H1 (cell line): ENCODE results near the gene TUBD1. TPM values are rescaled to one million over a fixed set of nuclear protein-coding genes. Genes with fewer than 3 reads are reported as not detected.
"Not testable (repeated sequence)": the region's sequence is repeated elsewhere in the genome, so short reads cannot be mapped to it uniquely, and the experiment has no call there.

ENCODE experiments used
- CTCF ChIA-PET: fragments of 300-600 bp; sonication (Branson Sonifier 250); formaldehyde crosslinking; loops from one replicate; lab custom pipeline; 2021; ENCODE audit not compliant: partially characterized antibody; lab: Charles Lee
- POLR2A ChIA-PET: fragments of 300-600 bp; sonication (Branson Sonifier 250); formaldehyde crosslinking; loops from one replicate; lab custom pipeline; 2021; ENCODE audit warnings: inconsistent platforms; ENCODE audit not compliant: partially characterized antibody; lab: Charles Lee
- DNase-seq, 2 experiments: peaks; one replicate each; pipeline versions ENCODE4 v3.0.0 to v3.0.0-alpha.2; 2010 to 2022; ENCODE audit warnings: low spot score in 2 of 2, low read depth in 1 of 2, mixed read lengths in 1 of 2
- FAIRE-seq: peaks from 2 replicates; lab custom pipeline; 2011; peaks lifted over from hg19 to GRCh38; lab: Jason Lieb, UNC
- H2AFZ ChIP-seq: 2 replicates; pipeline ENCODE4 v1.8.1; 2012; ENCODE audit warnings: low read length, inconsistent platforms
- H2AK5ac ChIP-seq: 2 replicates; pipeline ENCODE4 v1.6.1; 2013; ENCODE audit warnings: low read depth, low read length
- H2BK120ac ChIP-seq: replicated peaks from 2 replicates; pipeline ENCODE3; 2013; ENCODE audit warnings: low read depth, low read length, inconsistent platforms
- H2BK12ac ChIP-seq: 2 replicates; pipeline ENCODE4 v1.6.1; 2013; ENCODE audit warnings: low read depth, low read length
- H2BK15ac ChIP-seq: 2 replicates; pipeline ENCODE4 v1.6.1; 2013; ENCODE audit warnings: low read length
- H2BK20ac ChIP-seq: 2 replicates; pipeline ENCODE4 v1.6.1; 2013; ENCODE audit warnings: low read length
- H2BK5ac ChIP-seq: 2 replicates; pipeline ENCODE4 v1.6.1; 2013; ENCODE audit warnings: low read depth, low read length
- H3K14ac ChIP-seq: 2 replicates; pipeline ENCODE4 v1.6.1; 2013; ENCODE audit warnings: inconsistent platforms; ENCODE audit not compliant: insufficient read length
- H3K18ac ChIP-seq: 2 replicates; pipeline ENCODE4 v1.6.1; 2013; ENCODE audit warnings: low read length; ENCODE audit errors: extremely low read depth
- H3K23ac ChIP-seq: 2 replicates; pipeline ENCODE4 v1.6.1; 2013; ENCODE audit warnings: inconsistent platforms; ENCODE audit not compliant: insufficient read length
- H3K23me2 ChIP-seq: 2 replicates; pipeline ENCODE4 v1.6.1; 2013; ENCODE audit warnings: low read depth, low read length
- H3K27ac ChIP-seq: 2 replicates; pipeline ENCODE4 v1.6.1; 2011; ENCODE audit warnings: low read depth, low read length, inconsistent platforms
- H3K27me3 ChIP-seq, 4 experiments: replicated peaks in 1 of 4; 1 replicate in 1 of 4; 2 replicates in 3 of 4; pipeline versions ENCODE4 v1.6.1 to v1.8.1; 2011 to 2013; ENCODE audit warnings: low read length in 3 of 4, mild to moderate bottlenecking in 3 of 4, inconsistent platforms in 2 of 4, mixed read lengths in 2 of 4, moderate library complexity in 1 of 4; ENCODE audit not compliant: control insufficient read depth in 3 of 4, insufficient read depth in 3 of 4; ENCODE audit errors: extremely low read depth in 1 of 4
- H3K36me3 ChIP-seq, 4 experiments: 2 replicates each; pipeline versions ENCODE4 v1.6.1 to v1.8.1; 2011 to 2013; ENCODE audit warnings: mild to moderate bottlenecking in 4 of 4, low read length in 3 of 4, moderate library complexity in 2 of 4, control low read depth in 1 of 4, inconsistent platforms in 1 of 4; ENCODE audit not compliant: insufficient read depth in 4 of 4, control insufficient read depth in 2 of 4
- H3K4ac ChIP-seq: replicated peaks from 2 replicates; pipeline ENCODE3; 2013; ENCODE audit warnings: low read length, low read depth, mixed read lengths, inconsistent platforms; ENCODE audit not compliant: insufficient read length
- H3K4me1 ChIP-seq, 4 experiments: replicated peaks in 1 of 4; 1 replicate in 1 of 4; 2 replicates in 3 of 4; pipeline versions ENCODE4 v1.6.1 to v1.8.1; 2011 to 2013; ENCODE audit warnings: low read length in 3 of 4, inconsistent platforms in 2 of 4, mixed read lengths in 1 of 4; ENCODE audit not compliant: insufficient read depth in 4 of 4, control insufficient read depth in 3 of 4
- H3K4me2 ChIP-seq, 2 experiments: 2 replicates each; pipeline versions ENCODE4 v1.6.1 to v1.8.1; 2011 to 2013; ENCODE audit warnings: low read depth in 2 of 2, low read length in 2 of 2, control low read depth in 1 of 2, inconsistent platforms in 1 of 2, mild to moderate bottlenecking in 1 of 2; ENCODE audit not compliant: insufficient read depth in 1 of 2
- H3K4me3 ChIP-seq, 4 experiments: fragments of 200-600, 300-600 bp in 1 of 4; sonication (generic), shearing (Covaris generic), sonication (Bioruptor Twin) in 1 of 4; 2 replicates each; pipeline versions ENCODE4 v1.5.1 to v1.8.1; 2011 to 2016; ENCODE audit warnings: low read length in 4 of 4, low read depth in 3 of 4, control low read depth in 2 of 4, inconsistent platforms in 2 of 4, mild to moderate bottlenecking in 2 of 4, mixed read lengths in 1 of 4, moderate library complexity in 1 of 4; ENCODE audit not compliant: insufficient read depth in 2 of 4; ENCODE audit errors: extremely low read depth in 1 of 4
- H3K56ac ChIP-seq: replicated peaks from 2 replicates; pipeline ENCODE3; 2013; ENCODE audit warnings: low read depth, mild to moderate bottlenecking, mixed read lengths, low read length, inconsistent platforms; ENCODE audit not compliant: insufficient read length
- H3K79me1 ChIP-seq: 2 replicates; pipeline ENCODE4 v1.6.1; 2013; ENCODE audit warnings: low read depth, low read length, control low read depth
- H3K79me2 ChIP-seq, 2 experiments: 2 replicates each; pipeline versions ENCODE4 v1.6.1 to v1.8.1; 2012 to 2013; ENCODE audit warnings: low read length in 2 of 2, mild to moderate bottlenecking in 2 of 2, inconsistent platforms in 1 of 2; ENCODE audit not compliant: insufficient read depth in 2 of 2, control insufficient read depth in 1 of 2
- H3K9ac ChIP-seq, 4 experiments: replicated peaks in 1 of 4; 1 replicate in 1 of 4; 2 replicates in 3 of 4; pipeline versions ENCODE4 v1.6.1 to v1.8.1; 2011 to 2013; ENCODE audit warnings: low read depth in 3 of 4, low read length in 3 of 4, control low read depth in 2 of 4, mild to moderate bottlenecking in 2 of 4, moderate library complexity in 2 of 4, inconsistent platforms in 1 of 4; ENCODE audit errors: extremely low read depth in 1 of 4
- H3K9me3 ChIP-seq, 2 experiments: 2 replicates each; pipeline versions ENCODE4 v1.6.1 to v1.8.1; 2012 to 2013; ENCODE audit warnings: mild to moderate bottlenecking in 2 of 2, moderate library complexity in 2 of 2, control low read depth in 1 of 2, inconsistent platforms in 1 of 2, low read depth in 1 of 2, low read length in 1 of 2, mixed read lengths in 1 of 2; ENCODE audit not compliant: insufficient read depth in 2 of 2
- H4K20me1 ChIP-seq, 2 experiments: replicated peaks in 1 of 2; 2 replicates each; pipeline versions ENCODE3 to v1.8.1; 2011 to 2013; ENCODE audit warnings: inconsistent platforms in 2 of 2, low read length in 2 of 2, mild to moderate bottlenecking in 1 of 2; ENCODE audit not compliant: insufficient read depth in 2 of 2, control insufficient read depth in 1 of 2
- H4K5ac ChIP-seq: 2 replicates; pipeline ENCODE4 v1.6.1; 2013; ENCODE audit warnings: low read length, low read depth, mixed read lengths, inconsistent platforms; ENCODE audit not compliant: insufficient read length
- H4K8ac ChIP-seq: 2 replicates; pipeline ENCODE4 v1.8.0; 2013; ENCODE audit warnings: mild to moderate bottlenecking, moderate library complexity, low read length, inconsistent platforms; ENCODE audit not compliant: insufficient read depth; ENCODE audit errors: extremely low read depth
- H4K91ac ChIP-seq: replicated peaks from 2 replicates; pipeline ENCODE3; 2013; ENCODE audit warnings: low read length, mixed read lengths, inconsistent platforms; ENCODE audit not compliant: insufficient read length
- WGBS, 2 experiments: shearing (Covaris generic) in 1 of 2; methylation state at CpG; one replicate each; pipeline versions ENCODE4 v1.1.6 to v1.1.7; 2013 to 2015; ENCODE audit warnings: low lambda C conversion rate in 2 of 2, mixed read lengths in 2 of 2, inconsistent platforms in 1 of 2, low coverage in 1 of 2, missing lambda C conversion rate in 1 of 2; ENCODE audit not compliant: insufficient replicate concordance in 2 of 2, insufficient coverage in 1 of 2, insufficient read length in 1 of 2; ENCODE audit errors: extremely low coverage in 1 of 2, missing lambda C conversion rate in 1 of 2; 5-methylcytosine and 5-hydroxymethylcytosine counted together
- polyA plus RNA-seq, 7 experiments: library from polyadenylated mRNA; depleted of rRNA in 3 of 7; stranded (reverse) in 5 of 7; unstranded in 2 of 7; fragments of >200 nt in 5 of 7; fragments of 200-250 nt in 2 of 7; gene quantifications; 1 replicate in 5 of 7; 2 replicates in 1 of 7; 4 replicates in 1 of 7; pipeline versions ENCODE4 v1.2.1 to v1.2.3, GENCODE V29; 2011 to 2013; ENCODE audit warnings: missing spikeins in 2 of 7, mixed read lengths in 2 of 7
- total RNA-seq: library from RNA; stranded (reverse); fragmentation: NEBNext Ultra II Directional; extraction: Animal tissue kit (Norgen Biotek cat#: 25700); gene quantifications from 2 replicates; pipeline ENCODE4 v1.2.1, GENCODE V29; 2021

TUBD1 gene
- total and polyA plus RNA-seq, 2 of the 8 experiments (the other 6 are each of a cell fraction or from before 2014, with no cell fraction given) = 9.1 to 17.5 TPM

GRCh38 chr17:59920637-59921036 lies 27.9 kb upstream of the TUBD1 start:
- H3K27ac ChIP-seq, H3K56ac ChIP-seq, H4K8ac ChIP-seq, H3K9me3 ChIP-seq, H3K14ac ChIP-seq, H2BK120ac ChIP-seq, H3K4me2 ChIP-seq, H2AFZ ChIP-seq, H3K23ac ChIP-seq, H4K91ac ChIP-seq, H4K20me1 ChIP-seq, DNase-seq, H3K18ac ChIP-seq, H2BK15ac ChIP-seq, H3K4me3 ChIP-seq, H3K9ac ChIP-seq, H4K5ac ChIP-seq, H3K79me1 ChIP-seq, H3K4ac ChIP-seq, H3K36me3 ChIP-seq, H3K23me2 ChIP-seq, H2BK12ac ChIP-seq, H3K4me1 ChIP-seq, H2BK20ac ChIP-seq, H3K79me2 ChIP-seq, H2BK5ac ChIP-seq, POLR2A ChIA-PET, FAIRE-seq, H2AK5ac ChIP-seq, H3K27me3 ChIP-seq: not testable (repeated sequence)
- CTCF ChIA-PET = interaction anchor here (1.5 kb wide), 1 partner anchor 11 kb away, joined by 3 read pairs; no protein-coding TSS in a partner anchor
- 95% methylated on average over 5 of the region's 5 CpGs; no CpG with 5 or more reads in 1 of the 2 experiments for WGBS, 2 experiments
